Measurements from ENCODE around the gene SLC12A8.
A peak's percentile ranks its signal among the peaks of the same experiment; 100 is the strongest.

The SLC12A8 gene

GRCh38 chr3:125212509-125213363 lies at the start of gene SLC12A8:
TSS of gene SLC12A8 (minus strand) at chr3:125212748. CDS start at chr3:125211349, 1,399 bp downstream.
- no peak for DNase-seq

GRCh38 chr3:125262161-125262560 lies 49.6 kb upstream of the SLC12A8 start:
- DNase-seq = no peak

- no peak for DNase-seq
Measured at GRCh38 chr3:125261031-125261430, 48.5 kb upstream of the SLC12A8 start.

- DNase-seq = no peak
Measured at GRCh38 chr3:125260158-125260557, 47.6 kb upstream of the SLC12A8 start.

- peak; percentile 81 to 83 for DNase-seq
Measured at GRCh38 chr3:125257536-125257935, 45.0 kb upstream of the SLC12A8 start.

- DNase-seq = no peak
Measured at GRCh38 chr3:125256675-125257074, 44.1 kb upstream of the SLC12A8 start.

GRCh38 chr3:125250973-125251372 lies 38.4 kb upstream of the SLC12A8 start:
- DNase-seq = no peak

- DNase-seq = no peak
Measured at GRCh38 chr3:125246237-125246636, 33.7 kb upstream of the SLC12A8 start.

GRCh38 chr3:125245521-125245920 lies 33.0 kb upstream of the SLC12A8 start:
- no peak for DNase-seq

- DNase-seq = peak in 1 of 2 experiments; percentile 11
Measured at GRCh38 chr3:125240496-125240895, 27.9 kb upstream of the SLC12A8 start.

- no peak for DNase-seq
Measured at GRCh38 chr3:125239266-125239665, 26.7 kb upstream of the SLC12A8 start.

- no peak for DNase-seq
Measured at GRCh38 chr3:125238759-125239158, 26.2 kb upstream of the SLC12A8 start.

- DNase-seq = no peak
Measured at GRCh38 chr3:125236331-125236903, 23.9 kb upstream of the SLC12A8 start.

- no peak for DNase-seq
Measured at GRCh38 chr3:125234831-125235230, 22.3 kb upstream of the SLC12A8 start.

- DNase-seq = no peak
Measured at GRCh38 chr3:125232401-125232800, 19.9 kb upstream of the SLC12A8 start.

- no peak for DNase-seq
Measured at GRCh38 chr3:125231895-125232294, 19.3 kb upstream of the SLC12A8 start.

- DNase-seq = no peak
Measured at GRCh38 chr3:125229707-125230106, 17.2 kb upstream of the SLC12A8 start.

GRCh38 chr3:125229168-125229567 lies 16.6 kb upstream of the SLC12A8 start:
- no peak for DNase-seq

- DNase-seq = no peak
Measured at GRCh38 chr3:125221831-125222230, 9.3 kb upstream of the SLC12A8 start.

- DNase-seq = peak; percentile 50 to 62
Measured at GRCh38 chr3:125220727-125221429, 8.3 kb upstream of the SLC12A8 start.

GRCh38 chr3:125220183-125220582 lies 7.6 kb upstream of the SLC12A8 start:
- DNase-seq = no peak

GRCh38 chr3:125219261-125219701 lies 6.7 kb upstream of the SLC12A8 start:
- no peak for DNase-seq

GRCh38 chr3:125214738-125215137 lies 2.2 kb upstream of the SLC12A8 start:
- DNase-seq = no peak
